T-cell (primary cell): Measurements from ENCODE around the gene LDLRAD4. TPM values are rescaled to one million over a fixed set of nuclear protein-coding genes. Genes with fewer than 3 reads are reported as not detected.

Experiments used
- ATAC-seq, 4 experiments: fragments of 200-7000 bp in 3 of 4; fragments of 150-1000 bp in 1 of 4; cut with Tn5 transposase; replicated peaks in 1 of 4; 1 replicate in 3 of 4; 2 replicates in 1 of 4; pipeline ENCODE4 v1.10.0; 2021; ENCODE audit warnings: moderate library complexity in 3 of 4, mild to moderate bottlenecking in 2 of 4, moderate number of reproducible peaks in 1 of 4
- CTCF ChIA-PET, 2 donors: fragments of 300-600 bp; sonication (Branson Sonifier 250); formaldehyde crosslinking; loops; one replicate each; lab custom pipeline; 2022; ENCODE audit warnings: antibody characterized with exemption in 2 of 2; lab: Charles Lee
- POLR2A ChIA-PET, 2 donors: fragments of 300-600 bp; sonication (Branson Sonifier 250); formaldehyde crosslinking; loops; one replicate each; lab custom pipeline; 2022; ENCODE audit warnings: antibody characterized with exemption in 2 of 2; lab: Charles Lee
- DNase-seq, 35 experiments: peaks; one replicate each; pipeline versions ENCODE4 v3.0.0 to v3.0.0-alpha.2; 2013 to 2023
- H3K27ac ChIP-seq: one replicate; pipeline ENCODE4 v1.5.1; 2013; ENCODE audit warnings: low read length
- H3K27me3 ChIP-seq, 2 experiments: replicated peaks in 1 of 2; 1 replicate in 1 of 2; 2 replicates in 1 of 2; pipeline versions ENCODE4 v1.6.1 to v1.7.0; 2013; ENCODE audit warnings: low read length in 1 of 2, mixed read lengths in 1 of 2; ENCODE audit not compliant: control insufficient read depth in 2 of 2, insufficient read depth in 2 of 2; ENCODE audit errors: extremely low read depth in 1 of 2
- H3K36me3 ChIP-seq, 2 donors: 1 replicate in 1 of 2; 2 replicates in 1 of 2; pipeline versions ENCODE4 v1.6.1 to v1.7.0; 2013; ENCODE audit warnings: low read length in 1 of 2; ENCODE audit not compliant: control insufficient read depth in 2 of 2, insufficient read depth in 1 of 2; ENCODE audit errors: extremely low read depth in 1 of 2
- H3K4me1 ChIP-seq, 2 experiments: 1 replicate in 1 of 2; 2 replicates in 1 of 2; pipeline versions ENCODE4 v1.6.1 to v1.7.0; 2013; ENCODE audit warnings: low read length in 2 of 2, mixed read lengths in 1 of 2; ENCODE audit not compliant: insufficient read depth in 2 of 2, control insufficient read depth in 1 of 2; ENCODE audit errors: extremely low read depth in 1 of 2
- H3K4me3 ChIP-seq, 2 donors: 1 replicate in 1 of 2; 2 replicates in 1 of 2; pipeline versions ENCODE4 v1.5.1 to v1.7.0; 2013; ENCODE audit warnings: mild to moderate bottlenecking in 2 of 2, low read length in 1 of 2, moderate library complexity in 1 of 2; ENCODE audit not compliant: control insufficient read depth in 1 of 2; ENCODE audit errors: extremely low read depth in 1 of 2
- H3K9me3 ChIP-seq: 2 replicates; pipeline ENCODE4 v1.7.0; 2013
- H3K27ac Mint-ChIP-seq, 2 donors: one replicate each; pipeline ENCODE4 v1.8.0; 2020 to 2021; ENCODE audit warnings: mild to moderate bottlenecking in 2 of 2, mixed read lengths in 2 of 2
- H3K27me3 Mint-ChIP-seq, 2 donors: one replicate each; pipeline ENCODE4 v1.8.0; 2021 to 2022; ENCODE audit warnings: mixed read lengths in 2 of 2
- H3K36me3 Mint-ChIP-seq: one replicate; pipeline ENCODE4 v1.8.0; 2021; ENCODE audit warnings: mixed read lengths
- H3K4me1 Mint-ChIP-seq, 3 donors: one replicate each; pipeline ENCODE4 v1.8.0; 2020 to 2022; ENCODE audit warnings: mixed read lengths in 3 of 3, mild to moderate bottlenecking in 1 of 3
- H3K4me3 Mint-ChIP-seq, 3 donors: one replicate each; pipeline ENCODE4 v1.8.0; 2020 to 2022; ENCODE audit warnings: mild to moderate bottlenecking in 3 of 3, mixed read lengths in 3 of 3, moderate library complexity in 3 of 3
- H3K9me3 Mint-ChIP-seq, 3 donors: one replicate each; pipeline ENCODE4 v1.8.0; 2020 to 2022; ENCODE audit warnings: mixed read lengths in 3 of 3
- WGBS: methylation state at CpG from one replicate; pipeline ENCODE4 v1.1.5; 2013; ENCODE audit warnings: missing lambda C conversion rate; ENCODE audit not compliant: insufficient coverage; 5-methylcytosine and 5-hydroxymethylcytosine counted together
- total RNA-seq, 35 experiments: library from RNA in 6 of 35; stranded (reverse) in 6 of 35; fragments of 120-200 nt in 1 of 35; gene quantifications; one replicate each; pipeline versions ENCODE4 v1.2.1 to v1.2.4 and lab custom pipeline; 2013 to 2026

Gene LDLRAD4
- total RNA-seq, 5 donors from 2014 or later (not counting 1 experiment from before 2014, with no cell fraction given), result 57.6 to 80.8 (median 72.4) TPM

GRCh38 chr18:13540477-13541182, 322.1 kb downstream of the LDLRAD4 start:
- ATAC-seq (peak; percentile 48 to 75 (median 63)), DNase-seq (peak in 32 of 35 experiments; percentile 7 to 69 (median 36))
- no peaks in the 10 kb centered on the region for H3K9me3 ChIP-seq
- peak overlapping the region in 2 of 3 donors; percentile 51 to 64 for H3K4me3 Mint-ChIP-seq
- no peaks in the 10 kb centered on the region for H3K9me3 Mint-ChIP-seq
- H3K4me1 ChIP-seq, result peaks cover 28 to 44% of the 10 kb centered on the region in 2 experiments
- peak overlapping the region; percentile 64 to 76 for H3K27ac Mint-ChIP-seq
- 58% methylated on average over 4 of the region's 12 CpGs for WGBS
- H3K36me3 ChIP-seq, result peaks cover 3 to 4% of the 10 kb centered on the region in 2 donors
- POLR2A ChIA-PET, result no interaction called here
- peak overlapping the region; percentile 16 for H3K27ac ChIP-seq
- peaks cover 16% of the 10 kb centered on the region for H3K36me3 Mint-ChIP-seq
- peak overlapping the region in 1 of 2 donors; percentile 11 for H3K4me3 ChIP-seq
- no peaks in the 10 kb centered on the region for H3K27me3 ChIP-seq
- CTCF ChIA-PET, result interaction anchor here (0.6 to 1.0 kb wide), 2 partner anchors 16 to 324 kb away, joined by 3 read pairs; no protein-coding TSS in a partner anchor
- no peaks in the 10 kb centered on the region for H3K27me3 Mint-ChIP-seq
- peaks cover 54 to 63% (median 55%) of the 10 kb centered on the region in 3 donors for H3K4me1 Mint-ChIP-seq

DNA sequence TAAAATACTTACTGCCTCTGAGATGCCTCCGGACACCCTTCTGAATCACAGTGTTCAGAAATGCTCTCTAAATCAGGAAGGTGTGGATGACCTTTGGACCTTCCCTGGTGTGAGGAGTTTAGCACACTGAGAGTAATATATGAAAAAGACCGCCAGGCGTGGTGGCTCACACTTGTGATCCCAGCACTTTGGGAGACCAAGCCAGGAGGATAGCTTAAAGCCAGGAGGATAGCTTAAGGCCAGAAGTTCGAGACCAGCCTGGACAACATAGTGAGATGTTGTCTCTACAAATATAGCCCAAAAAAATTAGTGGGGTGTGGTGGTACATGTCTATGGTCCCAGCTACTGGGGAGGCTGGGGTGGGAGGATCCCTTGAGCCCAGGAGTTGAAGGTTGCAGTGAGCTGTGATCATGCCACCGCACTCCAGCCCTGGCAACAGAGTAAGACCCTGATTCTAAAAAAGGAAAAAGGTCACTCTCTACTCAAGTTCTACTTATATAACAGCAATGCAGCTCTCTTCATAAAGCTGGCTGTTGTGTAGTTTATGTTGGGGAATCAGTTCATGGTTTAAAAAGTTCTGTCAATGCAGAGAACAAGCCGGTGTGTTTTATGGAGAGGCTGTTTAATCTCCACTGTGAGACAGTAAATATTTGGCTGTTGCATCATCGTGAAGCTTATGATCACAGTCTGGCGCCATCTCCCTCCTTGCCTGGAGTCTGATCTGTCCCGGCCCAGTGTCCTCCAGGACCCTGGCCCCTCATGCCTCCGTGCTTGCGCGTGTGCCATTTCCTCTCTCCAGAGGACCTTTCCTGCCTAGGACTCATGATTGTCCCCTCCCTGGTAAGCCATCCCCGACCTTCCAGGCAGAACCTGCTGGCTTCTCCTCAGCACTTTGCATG, 323.3 kb downstream of the LDLRAD4 start:
- H3K36me3 Mint-ChIP-seq, result peaks cover 16% of the 10 kb centered on the region
- H3K4me3 Mint-ChIP-seq, result no peak overlapping the region
- Histone ChIP-seq H3K4me1 (peaks cover 28 to 37% of the 10 kb centered on the region in 2 experiments), H3K27me3 (no peaks in the 10 kb centered on the region), H3K9me3 (no peaks in the 10 kb centered on the region), H3K27ac (no peak overlapping the region), H3K36me3 (peaks cover 3 to 4% of the 10 kb centered on the region in 2 donors), H3K4me3 (no peak overlapping the region)
- ChIA-PET POLR2A (interaction anchor here in 1 of 2 donors (0.5 kb wide), 1 partner anchor 71 kb away, joined by 7 read pairs; no protein-coding TSS in a partner anchor), CTCF (interaction anchor here in 1 of 2 donors (0.6 kb wide), 1 partner anchor 201 kb away, joined by 3 read pairs; no protein-coding TSS in a partner anchor)
- no peaks in the 10 kb centered on the region for H3K9me3 Mint-ChIP-seq
- WGBS, result 92% methylated on average over 11 of the region's 13 CpGs
- H3K27ac Mint-ChIP-seq, result peak overlapping the region in 1 of 2 donors; percentile 58
- H3K27me3 Mint-ChIP-seq, result no peaks in the 10 kb centered on the region
- DNase-seq, result no peak
- H3K4me1 Mint-ChIP-seq, result peaks cover 46 to 58% (median 47%) of the 10 kb centered on the region in 3 donors
- no peak for ATAC-seq

DNA sequence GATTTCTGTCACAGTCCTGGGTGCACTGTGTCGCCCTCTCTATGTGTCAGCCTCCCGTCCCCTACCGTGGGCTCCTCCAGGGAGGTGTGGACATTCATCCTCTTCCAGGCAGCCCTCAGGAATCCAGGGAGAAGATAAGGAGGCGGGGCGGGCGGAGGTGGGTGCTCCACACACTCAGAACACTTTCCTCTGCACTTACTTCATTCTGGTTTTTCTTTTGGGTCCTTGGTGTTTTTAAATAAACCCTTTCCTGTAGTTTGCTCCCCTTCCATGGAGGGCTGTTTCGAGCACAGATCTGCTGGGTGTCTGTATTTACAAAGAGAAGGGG, 323.9 kb downstream of the LDLRAD4 start:
- Histone ChIP-seq H3K27me3 (no peaks in the 10 kb centered on the region), H3K4me3 (no peak overlapping the region), H3K9me3 (no peaks in the 10 kb centered on the region), H3K27ac (no peak overlapping the region), H3K36me3 (peaks cover 3 to 4% of the 10 kb centered on the region in 2 donors), H3K4me1 (peaks cover 23 to 32% of the 10 kb centered on the region in 2 experiments)
- ATAC-seq (no peak), DNase-seq (no peak)
- WGBS, result 97% methylated on average over 4 of the region's 7 CpGs
- Mint-ChIP-seq H3K4me1 (peaks cover 42 to 52% (median 43%) of the 10 kb centered on the region in 3 donors), H3K4me3 (no peak overlapping the region), H3K9me3 (no peaks in the 10 kb centered on the region), H3K27ac (peak overlapping the region in 1 of 2 donors; percentile 58), H3K27me3 (no peaks in the 10 kb centered on the region), H3K36me3 (peaks cover 19% of the 10 kb centered on the region)
- ChIA-PET CTCF (no interaction called here), POLR2A (interaction anchor here in 1 of 2 donors (0.5 kb wide), 1 partner anchor 32 kb away, joined by 3 read pairs; no protein-coding TSS in a partner anchor)

GRCh38 chr18:13543144-13543543, 324.6 kb downstream of the LDLRAD4 start:
- Histone ChIP-seq H3K27ac (no peak overlapping the region), H3K36me3 (peaks cover 3 to 4% of the 10 kb centered on the region in 2 donors), H3K9me3 (no peaks in the 10 kb centered on the region), H3K4me3 (no peak overlapping the region), H3K4me1 (peaks cover 23 to 29% of the 10 kb centered on the region in 2 experiments), H3K27me3 (no peaks in the 10 kb centered on the region)
- ChIA-PET CTCF (no interaction called here), POLR2A (interaction anchor here in 1 of 2 donors (0.5 kb wide), 1 partner anchor 33 kb away, joined by 3 read pairs; no protein-coding TSS in a partner anchor)
- 100% methylated on average over 1 of the region's 4 CpGs for WGBS
- Mint-ChIP-seq H3K4me1 (peaks cover 38 to 45% (median 39%) of the 10 kb centered on the region in 3 donors), H3K4me3 (no peak overlapping the region), H3K27me3 (no peaks in the 10 kb centered on the region), H3K27ac (no peak overlapping the region), H3K9me3 (no peaks in the 10 kb centered on the region), H3K36me3 (peaks cover 19% of the 10 kb centered on the region)
- no peak for DNase-seq
- ATAC-seq, result no peak

DNA sequence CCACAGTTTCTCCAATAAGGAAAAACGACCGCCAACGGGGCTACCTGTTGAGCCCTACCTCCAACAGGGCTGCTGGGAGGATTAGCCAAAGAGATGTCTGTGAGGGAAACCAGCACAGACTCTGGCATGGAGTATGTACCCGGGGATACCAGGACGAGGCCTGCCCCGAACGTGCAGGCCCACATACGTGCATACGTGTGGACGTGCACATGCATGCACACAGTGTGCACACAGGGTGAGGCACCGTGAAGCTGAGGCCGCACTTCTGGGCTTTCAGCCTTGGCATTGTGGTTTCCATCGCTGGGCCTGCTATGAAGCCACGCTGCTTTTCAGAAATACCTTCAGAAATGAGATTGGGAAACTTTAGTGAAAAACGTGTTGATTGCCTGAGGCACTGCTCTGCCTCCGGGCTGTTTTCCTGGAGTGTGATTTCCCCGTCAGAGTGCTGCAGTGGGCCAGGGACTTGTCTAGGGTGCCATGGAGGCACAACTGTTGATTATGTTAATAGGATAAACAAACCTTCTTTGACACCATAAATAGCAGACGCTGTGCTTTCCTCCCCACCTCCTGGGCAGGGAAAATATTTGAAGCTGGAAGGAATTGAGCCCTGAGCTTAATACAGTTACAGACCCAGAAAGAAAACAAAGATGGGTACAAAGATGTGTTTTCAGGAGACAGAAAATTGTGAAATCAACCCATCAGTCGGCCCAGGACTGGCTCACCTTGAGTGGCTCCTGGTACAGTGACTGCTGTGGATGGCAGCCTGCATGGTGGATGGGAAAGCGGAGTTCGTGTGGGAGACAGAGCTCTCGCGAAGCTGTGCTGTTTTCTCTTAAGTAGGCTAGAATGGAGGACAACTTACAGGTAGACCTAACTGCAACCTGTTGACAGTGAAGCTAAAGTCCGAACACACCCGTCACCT, 325.5 kb downstream of the LDLRAD4 start:
- Mint-ChIP-seq H3K27me3 (no peaks in the 10 kb centered on the region), H3K9me3 (no peaks in the 10 kb centered on the region), H3K36me3 (peaks cover 19% of the 10 kb centered on the region), H3K4me1 (peaks cover 33 to 37% (median 33%) of the 10 kb centered on the region in 3 donors), H3K4me3 (no peak overlapping the region), H3K27ac (no peak overlapping the region)
- Histone ChIP-seq H3K27me3 (no peaks in the 10 kb centered on the region), H3K4me3 (no peak overlapping the region), H3K36me3 (peaks cover 3 to 4% of the 10 kb centered on the region in 2 donors), H3K27ac (no peak overlapping the region), H3K9me3 (no peaks in the 10 kb centered on the region), H3K4me1 (peaks cover 18 to 20% of the 10 kb centered on the region in 2 experiments)
- DNase-seq (no peak), ATAC-seq (no peak)
- CTCF ChIA-PET, result no interaction called here
- POLR2A ChIA-PET, result no interaction called here
- WGBS, result 91% methylated on average over 12 of the region's 25 CpGs
